Stimulated activated CD4-positive, alpha-beta T cell treated with anti-CD3 and anti-CD28 coated beads, Interleukin-4, amount 100 ng/mL, for 48 hours (primary cell): Measurements from ENCODE around the gene TRAF2.

Source experiments
- DNase-seq, 2 donors: peaks; one replicate each; pipeline ENCODE4 v3.0.0-alpha.2; 2020; ENCODE audit warnings: low read depth in 2 of 2

The TRAF2 gene

GRCh38 chr9:136937186-136938001 is 51.1 kb downstream of the TRAF2 start:
- DNase-seq: no peak

- DNase-seq: no peak
These were observed 53.2 kb downstream of the TRAF2 start for GRCh38 chr9:136939431-136939995.

GRCh38 chr9:136939996-136940525 is 53.7 kb downstream of the TRAF2 start:
- DNase-seq: no peak

GRCh38 chr9:136940526-136941230 is 54.4 kb downstream of the TRAF2 start:
- no peak for DNase-seq

GRCh38 chr9:136941231-136942111 is 55.2 kb downstream of the TRAF2 start:
- DNase-seq: no peak

GRCh38 chr9:136942112-136942880 is 56.0 kb downstream of the TRAF2 start:
- no peak for DNase-seq

GRCh38 chr9:136942881-136943230 is 56.5 kb downstream of the TRAF2 start:
- DNase-seq: no peak

- peak; percentile 34 to 37 for DNase-seq
These were observed 57.2 kb downstream of the TRAF2 start for GRCh38 chr9:136943291-136944211.

GRCh38 chr9:136944212-136944518 is 57.8 kb downstream of the TRAF2 start:
- peak; percentile 13 to 16 for DNase-seq

GRCh38 chr9:136944519-136945332 is 58.4 kb downstream of the TRAF2 start, which contains the start of the genes C8G and FBXW5:
C8G (plus strand) TSS chr9:136945243; CDS start chr9:136945321, 78 bp downstream.
FBXW5 (minus strand) TSS chr9:136944738; CDS start chr9:136944083, 655 bp downstream.
- DNase-seq: peak; percentile 92

GRCh38 chr9:136945333-136946227 is 59.3 kb downstream of the TRAF2 start:
- no peak for DNase-seq

- no peak for DNase-seq
These were observed 60.1 kb downstream of the TRAF2 start for GRCh38 chr9:136946228-136947027.

GRCh38 chr9:136947028-136947891 is 60.9 kb downstream of the TRAF2 start:
- no peak for DNase-seq

- DNase-seq: no peak
These were observed 61.7 kb downstream of the TRAF2 start for GRCh38 chr9:136947955-136948510.

- DNase-seq: no peak
These were observed 63.0 kb downstream of the TRAF2 start for GRCh38 chr9:136949239-136949816.
